SHP77 (cell line): ENCODE results near the gene RALGPS1.

Source experiments
- DNase-seq, 2 experiments: peaks; one replicate each; lab custom pipeline; 2025; lab: John Stamatoyannopoulos, UW

Gene RALGPS1

GRCh38 chr9:127256324-127256723 is 341.7 kb downstream of the RALGPS1 start:
- DNase-seq, result no peak

GRCh38 chr9:127258606-127259471 is 344.3 kb downstream of the RALGPS1 start:
- DNase-seq, result no peak

- no peak for DNase-seq
Observed at GRCh38 chr9:127262602-127263001, 348.0 kb downstream of the RALGPS1 start.

- no peak for DNase-seq
Observed at GRCh38 chr9:127263237-127263636, 348.7 kb downstream of the RALGPS1 start.

GRCh38 chr9:127263664-127264063 is 349.1 kb downstream of the RALGPS1 start:
- DNase-seq, result no peak

- no peak for DNase-seq
Observed at GRCh38 chr9:127264462-127265219, 350.1 kb downstream of the RALGPS1 start, which contains the start of gene GARNL3. TSS of gene GARNL3 (plus strand) at chr9:127264774. CDS start at chr9:127264878, 104 bp downstream.

GRCh38 chr9:127267793-127268525 is 353.4 kb downstream of the RALGPS1 start:
- no peak for DNase-seq

- DNase-seq, result no peak
Observed at GRCh38 chr9:127269449-127269848, 354.9 kb downstream of the RALGPS1 start.
